HCT116 (cell line): Measurements from ENCODE around the gene WDR82. TPM values are rescaled to one million over a fixed set of nuclear protein-coding genes. Genes with fewer than 3 reads are reported as not detected.

ENCODE experiments used
- ATAC-seq: fragments of 200-7000 bp; cut with Tn5 transposase; 2 replicates; pipeline ENCODE4 v1.9.1; 2020; ENCODE audit warnings: mild to moderate bottlenecking, moderate library complexity
- BruUV-seq: library from RNA; stranded (reverse); fragments of 400-500 nt; replicated peaks from 2 replicates; lab custom pipeline; 2021; lab: Mats Ljungman, UMichigan
- CTCF ChIA-PET: fragments of 300-600 bp; sonication (Branson Sonifier 250); formaldehyde crosslinking; loops from one replicate; lab custom pipeline; 2021; ENCODE audit warnings: antibody characterized with exemption; lab: Charles Lee
- POLR2A ChIA-PET: fragments of 300-600, 350-600 bp; sonication (Branson Sonifier 250); formaldehyde crosslinking; loops from one replicate; lab custom pipeline; 2021; ENCODE audit warnings: antibody characterized with exemption; lab: Charles Lee
- RAD21 ChIA-PET, 2 experiments: fragments of 300-600 bp; sonication (Branson Sonifier 250); formaldehyde crosslinking; loops; one replicate each; lab custom pipeline; 2023; ENCODE audit warnings: low total read pairs in 2 of 2; ENCODE audit not compliant: uncharacterized antibody in 2 of 2, unreplicated experiment in 2 of 2, low non-redundant PET in 1 of 2; lab: Charles Lee
- DNase-seq: peaks from one replicate; pipeline ENCODE4 v3.0.0-alpha.2; 2010; ENCODE audit warnings: low read depth, low spot score
- H2AFZ ChIP-seq: fragments of 200-600 bp; shearing (Covaris generic), sonication (generic); 2 replicates; pipeline ENCODE4 v1.6.1; 2017; ENCODE audit warnings: low read depth, mixed run types, mixed read lengths, antibody characterized with exemption, low read length; ENCODE audit not compliant: poor library complexity, severe bottlenecking
- H3K27ac ChIP-seq: 2 replicates; pipeline ENCODE4 v1.5.1; 2012; ENCODE audit warnings: low read depth, low read length
- H3K27me3 ChIP-seq: fragments of 200-600 bp; sonication (generic); 2 replicates; pipeline ENCODE4 v1.6.1; 2016; ENCODE audit warnings: mixed run types, low read length, mixed read lengths; ENCODE audit not compliant: insufficient read depth
- H3K36me3 ChIP-seq, 2 experiments: fragments of 200-500 bp in 1 of 2; fragments of 200-600 bp in 1 of 2; sonication (Bioruptor generic) in 1 of 2; sonication (generic) in 1 of 2; 2 replicates each; pipeline versions ENCODE4 v1.5.1 to v1.6.1; 2014 to 2016; ENCODE audit warnings: low read length in 2 of 2, inconsistent platforms in 1 of 2, mixed read lengths in 1 of 2, mixed run types in 1 of 2; ENCODE audit not compliant: insufficient read depth in 2 of 2, control insufficient read depth in 1 of 2
- H3K4me1 ChIP-seq, 2 experiments: fragments of 200-600 bp in 1 of 2; sonication (generic) in 1 of 2; 2 replicates each; pipeline versions ENCODE4 v1.5.1 to v1.6.1; 2012 to 2017; ENCODE audit warnings: low read length in 2 of 2, inconsistent platforms in 1 of 2, mild to moderate bottlenecking in 1 of 2, mixed read lengths in 1 of 2, mixed run types in 1 of 2, moderate library complexity in 1 of 2; ENCODE audit not compliant: insufficient read depth in 2 of 2, control insufficient read depth in 1 of 2
- H3K4me2 ChIP-seq: fragments of 200-600 bp; sonication (generic); 2 replicates; pipeline ENCODE4 v1.6.1; 2017; ENCODE audit warnings: mixed run types, low read length, mixed read lengths
- H3K4me3 ChIP-seq, 2 experiments: fragments of 200-600 bp in 1 of 2; sonication (generic) in 1 of 2; replicated peaks in 1 of 2; 2 replicates each; pipeline ENCODE4 v1.5.1; 2011 to 2016; ENCODE audit warnings: low read length in 2 of 2, control low read depth in 1 of 2, low read depth in 1 of 2, mild to moderate bottlenecking in 1 of 2, mixed read lengths in 1 of 2, mixed run types in 1 of 2
- H3K79me2 ChIP-seq: fragments of 200-600 bp; sonication (generic); 2 replicates; pipeline ENCODE4 v1.6.1; 2017; ENCODE audit warnings: mild to moderate bottlenecking, mixed run types, low read length, moderate library complexity, mixed read lengths; ENCODE audit not compliant: insufficient read depth
- H3K9ac ChIP-seq: fragments of 200-600 bp; sonication (generic); 2 replicates; pipeline ENCODE4 v1.6.1; 2016; ENCODE audit warnings: low read length, mixed read lengths
- H3K9me2 ChIP-seq: fragments of 200-600 bp; sonication (generic), shearing (Covaris generic); 2 replicates; pipeline ENCODE4 v1.6.1; 2017; ENCODE audit warnings: mixed run types, mild to moderate bottlenecking, moderate library complexity; ENCODE audit not compliant: insufficient read depth
- H3K9me3 ChIP-seq, 2 experiments: fragments of 200-500 bp in 1 of 2; fragments of 200-600 bp in 1 of 2; sonication (Bioruptor generic) in 1 of 2; sonication (generic) in 1 of 2; 2 replicates each; pipeline ENCODE4 v1.6.1; 2014 to 2017; ENCODE audit warnings: low read length in 2 of 2, mixed read lengths in 2 of 2, inconsistent platforms in 1 of 2, low read depth in 1 of 2, mild to moderate bottlenecking in 1 of 2, mixed run types in 1 of 2, moderate library complexity in 1 of 2; ENCODE audit not compliant: control insufficient read depth in 1 of 2, insufficient read depth in 1 of 2
- H4K20me1 ChIP-seq: fragments of 200-600 bp; sonication (generic), shearing (Covaris generic); 2 replicates; pipeline ENCODE4 v1.6.1; 2017; ENCODE audit warnings: mixed run types, mild to moderate bottlenecking, moderate library complexity; ENCODE audit not compliant: insufficient read depth
- EZH2 ChIP-seq: fragments of 200-600 bp; sonication (generic); IDR thresholded peaks from 2 replicates; pipeline ENCODE4 v1.6.1; 2017; ENCODE audit warnings: antibody characterized with exemption, mixed run types
- EZH2phosphoT487 ChIP-seq: fragments of 200-600 bp; IDR thresholded peaks from 2 replicates; pipeline ENCODE4 v1.6.1; 2018; ENCODE audit warnings: antibody characterized with exemption, borderline replicate concordance
- RAD21 ChIP-seq: IDR thresholded peaks from 2 replicates; pipeline ENCODE4 v1.6.1; 2012; ENCODE audit warnings: low read depth, mild to moderate bottlenecking
- SP1 ChIP-seq: IDR thresholded peaks from 2 replicates; pipeline ENCODE4 v1.6.1; 2012; ENCODE audit warnings: low read depth
- intact Hi-C: fragments of 100-400 bp; cut with micrococcal nuclease; formaldehyde crosslinking; loops from 2 replicates; pipeline ENCODE4 v1.10.0; 2022
- total RNA-seq: library from RNA; stranded (reverse); gene quantifications from one replicate; pipeline ENCODE4 v1.2.1, GENCODE V29; 2021; ENCODE audit not compliant: unreplicated experiment
- TF ChIP-seq, protein P1 (sequence below), 3 experiments: fragments of 200-600 bp in 1 of 3; sonication (generic) in 1 of 3; IDR thresholded peaks in 2 of 3; conservative IDR thresholded peaks in 1 of 3; 2 replicates each; pipeline ENCODE4 v1.5.1; 2012 to 2017; ENCODE audit warnings: low read depth in 2 of 3, low read length in 2 of 3, antibody characterized with exemption in 1 of 3, borderline replicate concordance in 1 of 3, control low read depth in 1 of 3, mild to moderate bottlenecking in 1 of 3, mixed read lengths in 1 of 3, mixed run types in 1 of 3, moderate library complexity in 1 of 3; ENCODE audit not compliant: insufficient read depth in 1 of 3

The WDR82 gene
- total RNA-seq, 1 experiment from 2014 or later, result 89.7 TPM

DNA sequence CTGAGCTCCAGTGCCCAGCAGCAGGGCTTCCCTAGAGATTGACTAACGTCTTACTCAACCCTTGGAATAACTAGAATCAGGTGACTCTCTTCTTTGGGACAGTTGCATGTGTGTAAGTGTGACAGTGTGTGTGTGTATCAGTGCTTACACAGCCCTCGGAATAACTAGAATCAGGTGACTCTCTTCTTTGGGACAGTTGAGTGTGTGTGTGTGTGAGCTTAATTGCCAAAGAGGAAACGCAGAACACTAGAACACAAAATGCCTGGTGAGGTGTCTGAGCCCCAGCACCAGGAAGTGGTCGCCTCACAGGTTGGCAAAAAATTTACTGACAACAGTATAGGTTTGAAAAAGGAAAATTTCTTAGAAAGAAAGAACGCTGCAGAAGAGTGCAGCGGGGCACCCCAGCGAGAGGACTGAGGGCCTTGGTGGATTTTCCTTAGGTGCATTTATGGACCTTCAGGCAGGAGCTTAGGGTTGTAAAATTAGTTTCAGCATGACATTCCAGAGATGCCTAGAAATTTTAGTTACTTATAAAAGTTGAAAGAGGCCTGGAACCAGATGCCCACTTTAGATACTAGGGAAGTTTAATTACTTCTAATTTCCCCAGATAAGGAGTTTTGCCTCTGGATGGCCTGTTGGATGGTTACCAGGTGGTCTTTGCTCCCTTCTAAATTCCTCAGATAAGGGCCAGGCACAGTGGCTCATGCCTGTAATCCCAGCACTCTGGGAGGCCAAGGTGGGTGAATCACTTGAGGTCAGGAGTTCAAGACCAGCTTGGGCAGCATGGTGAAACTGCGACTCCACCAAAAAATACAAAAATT is 3.7 kb upstream of the WDR82 start:
- ChIA-PET CTCF (interaction anchor here (1.3 to 1.5 kb wide), 2 partner anchors 45 to 62 kb away, joined by 4 to 5 read pairs; no protein-coding TSS in a partner anchor), POLR2A (no interaction called here), RAD21 (no interaction called here)
- Histone ChIP-seq H3K36me3 (no peaks in the 10 kb centered on the region), H3K4me3 (peak overlapping the region in 1 of 2 experiments; percentile 14; a peak in 1 of 4 replicates), H3K9me2 (no peaks in the 10 kb centered on the region), H3K27me3 (no peaks in the 10 kb centered on the region), H2AFZ (no peak overlapping the region), H3K9me3 (no peaks in the 10 kb centered on the region), H3K4me1 (peaks cover 10 to 49% of the 10 kb centered on the region in 2 experiments; a peak in 3 of 4 replicates), H4K20me1 (no peaks in the 10 kb centered on the region), H3K79me2 (peaks cover 17% of the 10 kb centered on the region), H3K9ac (peak overlapping the region; percentile 19)
- intact Hi-C loops, result no loop called here
- DNase-seq (no peak), ATAC-seq (no peak)
- no TSS peak for BruUV-seq
- TF ChIP-seq RAD21, result no peak
- TF ChIP-seq, protein P1, sequence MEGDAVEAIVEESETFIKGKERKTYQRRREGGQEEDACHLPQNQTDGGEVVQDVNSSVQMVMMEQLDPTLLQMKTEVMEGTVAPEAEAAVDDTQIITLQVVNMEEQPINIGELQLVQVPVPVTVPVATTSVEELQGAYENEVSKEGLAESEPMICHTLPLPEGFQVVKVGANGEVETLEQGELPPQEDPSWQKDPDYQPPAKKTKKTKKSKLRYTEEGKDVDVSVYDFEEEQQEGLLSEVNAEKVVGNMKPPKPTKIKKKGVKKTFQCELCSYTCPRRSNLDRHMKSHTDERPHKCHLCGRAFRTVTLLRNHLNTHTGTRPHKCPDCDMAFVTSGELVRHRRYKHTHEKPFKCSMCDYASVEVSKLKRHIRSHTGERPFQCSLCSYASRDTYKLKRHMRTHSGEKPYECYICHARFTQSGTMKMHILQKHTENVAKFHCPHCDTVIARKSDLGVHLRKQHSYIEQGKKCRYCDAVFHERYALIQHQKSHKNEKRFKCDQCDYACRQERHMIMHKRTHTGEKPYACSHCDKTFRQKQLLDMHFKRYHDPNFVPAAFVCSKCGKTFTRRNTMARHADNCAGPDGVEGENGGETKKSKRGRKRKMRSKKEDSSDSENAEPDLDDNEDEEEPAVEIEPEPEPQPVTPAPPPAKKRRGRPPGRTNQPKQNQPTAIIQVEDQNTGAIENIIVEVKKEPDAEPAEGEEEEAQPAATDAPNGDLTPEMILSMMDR (IDR thresholded peaks at IDR 0.05 in 2 of 3, conservative IDR thresholded peaks at IDR 0.05 in 1 of 3; ENCODE audit: borderline replicate concordance in 1 of 3, insufficient read depth in 1 of 3, low read depth in 2 of 3, low read length in 2 of 3), result no peak
- TF ChIP-seq EZH2, result no peak
- no peak for TF ChIP-seq SP1
- no peak for TF ChIP-seq EZH2phosphoT487
- TF ChIP-seq, all 23 proteins: peak for 0
- Histone ChIP-seq H3K27ac (no peak overlapping the region), H3K4me2 (peak overlapping the region; percentile 60)
